Stimulated activated naive CD8-positive, alpha-beta T cell treated with anti-CD3 and anti-CD28 coated beads, Interleukin-15, Interleukin-2, amounts not matched to agents 100 ng/mL and 50 ng/mL, for 24 hours (primary cell): ENCODE results near the gene LILRB5.
"Not testable (repeated sequence)": the region's sequence is repeated elsewhere in the genome, so short reads cannot be mapped to it uniquely, and the experiment has no call there.

Source experiments
- H3K27ac Mint-ChIP-seq: one replicate; pipeline ENCODE4 v1.8.0; 2021; ENCODE audit warnings: mild to moderate bottlenecking, mixed read lengths
- H3K27me3 Mint-ChIP-seq: one replicate; pipeline ENCODE4 v1.8.0; 2021; ENCODE audit warnings: mixed read lengths
- H3K36me3 Mint-ChIP-seq: one replicate; pipeline ENCODE4 v1.8.0; 2021; ENCODE audit warnings: low read depth, mixed read lengths
- H3K4me1 Mint-ChIP-seq: one replicate; pipeline ENCODE4 v1.8.0; 2021; ENCODE audit warnings: low read depth, mixed read lengths
- H3K4me3 Mint-ChIP-seq: one replicate; pipeline ENCODE4 v1.8.0; 2021; ENCODE audit warnings: mild to moderate bottlenecking, mixed read lengths
- H3K9me3 Mint-ChIP-seq: one replicate; pipeline ENCODE4 v1.8.0; 2021; ENCODE audit warnings: mixed read lengths

The LILRB5 gene

DNA sequence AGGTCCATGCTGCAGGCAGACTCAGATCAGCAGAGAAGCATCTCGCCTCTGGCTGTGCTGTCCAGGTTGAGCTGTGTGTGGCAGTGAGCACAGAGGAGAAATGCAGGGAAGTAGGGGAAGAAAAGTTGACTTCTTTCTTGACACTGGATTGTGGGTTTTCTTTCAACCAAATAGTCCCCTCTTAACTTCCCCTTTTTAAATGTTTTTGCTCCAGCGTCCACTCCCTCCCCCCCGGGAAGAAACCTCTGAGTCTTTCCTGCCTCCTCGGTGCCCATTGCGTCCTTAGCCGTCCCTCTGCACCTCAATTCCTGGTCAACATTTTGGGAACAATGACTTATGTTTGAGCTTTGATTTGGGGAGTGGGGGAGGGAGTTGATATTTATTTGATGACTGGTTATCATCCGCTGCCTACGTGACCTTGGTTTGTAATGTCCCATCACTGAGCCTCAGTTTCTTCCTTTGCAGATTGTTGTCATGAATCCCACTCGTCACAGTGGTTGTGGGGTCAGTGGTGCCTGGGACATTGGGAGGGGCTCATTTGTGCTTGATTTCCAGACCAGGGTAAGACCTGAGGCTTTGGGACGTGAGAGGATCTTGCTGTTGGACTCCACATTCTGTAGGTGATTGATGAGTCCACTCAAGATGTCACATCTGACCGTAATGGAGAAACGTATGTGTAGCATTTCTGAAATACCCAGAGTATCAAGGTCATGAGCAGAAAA is 24.1 kb upstream of the LILRB5 start, which contains the start of gene LILRB2:
Gene LILRB2 (minus strand): TSS at position 104 of the 722 bp plus-strand sequence. CDS start 614 bp downstream, outside the sequence.
- Mint-ChIP-seq H3K9me3 (no peaks in the 10 kb centered on the region), H3K27ac (no peak within 1 kb of the TSS), H3K4me1 (peaks cover 11% of the 10 kb centered on the region), H3K4me3 (no peak within 1 kb of the TSS), H3K36me3 (no peaks in the 10 kb centered on the region), H3K27me3 (peaks cover 22% of the 10 kb centered on the region)

DNA sequence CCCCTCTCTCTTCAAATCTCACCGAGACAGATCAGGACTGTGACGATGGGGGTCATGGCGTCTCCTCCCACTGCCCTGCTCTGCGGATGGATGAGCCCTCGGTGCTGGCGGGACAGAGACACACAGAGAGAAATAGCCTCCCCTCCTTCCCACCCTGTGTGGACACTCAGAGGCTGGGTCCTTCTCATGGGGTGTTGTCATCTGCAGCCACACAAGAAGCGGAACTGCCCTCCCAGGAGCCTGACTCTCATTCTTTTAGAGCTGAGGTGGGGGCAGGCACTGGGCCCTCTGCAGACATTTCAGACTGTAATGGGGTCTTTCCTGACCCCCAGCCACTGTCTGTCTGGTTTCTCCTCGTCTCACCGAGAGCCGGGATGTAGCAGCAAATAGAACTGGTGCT is 23.4 kb upstream of the LILRB5 start:
- not testable (repeated sequence) for H3K4me3 Mint-ChIP-seq, H3K27ac Mint-ChIP-seq, H3K36me3 Mint-ChIP-seq, H3K9me3 Mint-ChIP-seq
- H3K4me1 Mint-ChIP-seq = peaks cover 11% of the 10 kb centered on the region
- peaks cover 22% of the 10 kb centered on the region for H3K27me3 Mint-ChIP-seq

DNA sequence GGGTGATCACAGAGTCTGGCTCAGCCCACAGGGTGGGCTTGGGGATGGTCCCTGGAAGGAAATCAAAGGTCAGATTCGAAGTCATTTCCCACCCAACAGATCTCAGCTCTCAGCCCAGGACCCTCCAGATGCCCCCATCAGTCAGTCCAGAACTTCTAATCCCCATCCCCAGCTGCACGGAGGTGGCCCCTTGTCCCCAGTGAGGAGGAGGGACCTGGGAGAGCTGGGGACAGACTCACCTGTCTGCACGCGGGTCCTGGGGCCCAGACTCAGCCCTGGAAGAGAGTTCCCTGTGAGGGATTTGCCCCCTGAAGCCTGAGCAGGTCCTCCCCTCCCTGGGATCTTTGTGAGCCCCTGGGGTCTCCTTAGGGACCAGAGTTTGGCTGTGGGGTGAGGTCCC is 23.0 kb upstream of the LILRB5 start:
- Mint-ChIP-seq H3K4me1 (peaks cover 11% of the 10 kb centered on the region), H3K27me3 (peaks cover 22% of the 10 kb centered on the region)
- not testable (repeated sequence) for H3K36me3 Mint-ChIP-seq, H3K4me3 Mint-ChIP-seq, H3K9me3 Mint-ChIP-seq, H3K27ac Mint-ChIP-seq

DNA sequence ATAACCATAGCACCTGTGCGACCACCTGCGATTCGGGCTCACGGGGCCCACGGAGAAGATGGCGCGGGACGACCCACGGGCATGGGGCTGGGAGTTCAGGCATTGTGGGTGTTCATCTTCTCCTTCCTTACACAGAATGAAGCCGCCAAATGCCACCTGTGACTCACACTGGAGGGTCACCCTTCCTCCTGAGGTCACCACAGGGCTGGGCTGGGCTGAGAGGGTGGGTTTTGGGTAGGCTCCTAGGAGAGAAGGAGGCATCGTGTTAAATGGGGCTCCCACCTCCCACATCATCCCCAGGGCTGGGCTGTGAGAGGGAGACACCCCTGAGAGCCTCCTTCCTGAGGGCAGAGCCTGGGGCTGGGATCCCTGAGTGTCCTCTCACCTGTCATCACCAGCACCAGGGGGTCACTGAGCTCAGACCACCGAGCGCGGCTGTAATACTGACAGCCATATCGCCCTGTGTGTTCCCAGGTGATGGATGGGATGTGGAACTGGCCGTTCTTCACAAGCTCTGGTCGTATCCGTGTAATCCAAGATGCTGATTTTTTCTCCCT is 22.4 kb upstream of the LILRB5 start:
- Mint-ChIP-seq H3K36me3 (no peaks in the 10 kb centered on the region), H3K27me3 (peaks cover 22% of the 10 kb centered on the region), H3K9me3 (no peaks in the 10 kb centered on the region), H3K27ac (no peak overlapping the region), H3K4me3 (no peak overlapping the region), H3K4me1 (peaks cover 6% of the 10 kb centered on the region)

DNA sequence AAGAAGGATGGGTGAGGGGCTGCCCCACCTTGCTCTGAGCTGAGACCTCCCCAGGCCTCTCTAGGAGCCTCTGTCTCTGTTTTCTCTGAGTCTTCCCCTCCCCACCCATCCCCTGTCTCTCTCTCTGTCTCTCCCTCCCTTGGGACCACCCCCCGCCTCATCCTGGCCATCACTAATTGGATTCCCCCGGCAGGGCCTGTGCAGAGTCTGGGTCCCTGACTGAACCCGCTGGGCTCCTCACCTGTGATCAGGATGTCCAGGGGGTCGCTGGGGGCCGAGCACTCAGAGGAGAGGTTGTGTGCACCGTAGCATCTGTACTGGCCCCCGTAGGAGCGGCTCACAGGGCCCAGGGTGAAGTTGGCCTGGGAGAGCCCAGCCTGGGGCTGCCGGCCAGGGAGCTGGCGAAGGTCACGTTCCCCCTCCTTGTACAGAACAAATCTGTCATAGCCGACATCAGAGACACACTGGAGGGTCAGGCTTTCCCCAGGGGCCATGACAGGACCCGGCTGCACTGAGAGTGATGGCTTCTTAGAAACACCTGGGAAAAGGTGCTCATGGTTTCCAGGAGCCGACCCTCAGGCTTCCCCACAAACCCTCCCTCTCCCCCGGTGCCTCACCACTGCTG is 21.6 kb upstream of the LILRB5 start:
- not testable (repeated sequence) for H3K4me3 Mint-ChIP-seq, H3K9me3 Mint-ChIP-seq
- peaks cover 29% of the 10 kb centered on the region for H3K27me3 Mint-ChIP-seq

DNA sequence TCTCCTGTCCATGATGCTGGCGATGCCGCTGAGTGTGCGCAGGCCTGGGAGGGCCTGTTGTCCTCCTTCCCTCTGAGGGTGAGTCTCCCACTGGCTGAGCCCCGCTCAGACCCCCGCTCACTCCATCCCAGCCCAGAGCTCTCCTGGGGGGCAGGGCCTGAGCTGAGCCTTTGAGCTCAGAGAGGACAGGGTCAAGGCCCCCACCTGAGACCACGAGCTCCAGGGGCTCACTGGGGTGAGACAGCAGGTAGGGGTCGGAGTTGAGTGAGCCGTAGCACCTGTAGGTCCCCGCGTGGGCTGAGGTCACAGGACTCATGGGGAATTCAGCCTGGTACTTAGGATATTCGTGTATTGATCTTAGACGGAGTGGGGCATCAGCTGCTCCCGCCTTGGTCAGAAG is 21.0 kb upstream of the LILRB5 start:
- H3K36me3 Mint-ChIP-seq, H3K4me1 Mint-ChIP-seq, H3K4me3 Mint-ChIP-seq, H3K9me3 Mint-ChIP-seq, H3K27ac Mint-ChIP-seq: not testable (repeated sequence)
- peaks cover 27% of the 10 kb centered on the region for H3K27me3 Mint-ChIP-seq

More for the DNA sequence above, 21.6 kb upstream of the LILRB5 start:
- not testable (repeated sequence) for H3K36me3 Mint-ChIP-seq, H3K4me1 Mint-ChIP-seq, H3K27ac Mint-ChIP-seq

DNA sequence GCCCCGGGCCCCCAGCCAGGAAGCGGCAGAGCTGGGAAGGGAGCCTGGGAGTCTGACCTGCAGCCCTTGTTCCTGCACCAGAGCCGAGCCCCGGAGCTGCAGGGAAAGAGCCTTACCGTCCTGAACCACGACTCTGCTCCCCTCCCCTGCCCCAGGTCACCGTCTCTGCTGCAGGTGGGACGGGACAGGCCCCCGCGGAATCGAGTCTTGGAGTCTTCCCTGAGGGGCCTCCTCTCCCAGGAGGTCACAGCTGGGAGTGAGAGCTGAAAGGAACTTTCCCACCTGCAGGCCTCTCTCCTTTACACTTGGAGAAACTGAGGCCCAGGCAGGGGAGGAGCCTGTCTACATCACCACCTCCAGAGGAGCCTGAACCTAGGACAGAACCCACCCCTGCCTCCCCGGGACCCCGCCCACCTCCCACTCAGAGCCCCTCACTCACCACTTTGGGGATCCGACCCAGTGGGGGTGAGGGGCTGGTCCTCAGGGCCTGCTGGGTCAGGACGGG is 20.1 kb upstream of the LILRB5 start:
- H3K4me1 Mint-ChIP-seq, H3K4me3 Mint-ChIP-seq, H3K27ac Mint-ChIP-seq, H3K9me3 Mint-ChIP-seq, H3K36me3 Mint-ChIP-seq: not testable (repeated sequence)
- peaks cover 28% of the 10 kb centered on the region for H3K27me3 Mint-ChIP-seq

DNA sequence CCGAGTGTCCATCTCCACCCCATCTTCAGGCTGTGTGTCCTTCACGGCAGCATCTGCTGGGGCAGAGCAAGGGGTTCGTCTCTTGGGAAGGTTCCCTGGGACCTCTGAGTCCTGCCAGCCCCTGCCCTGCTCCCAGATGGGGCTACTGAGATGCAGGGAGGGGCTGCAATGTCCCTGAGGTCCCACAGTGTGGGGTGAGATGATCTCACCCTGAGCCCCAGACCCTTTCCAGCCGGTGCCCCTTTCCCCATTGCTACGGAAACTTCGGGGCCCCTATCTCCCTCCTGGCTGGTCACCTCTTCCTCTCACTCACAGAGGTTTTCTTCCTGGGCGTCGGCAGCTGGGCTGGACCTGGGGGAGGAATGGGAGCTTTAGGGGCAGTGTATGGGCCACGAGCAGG is 18.9 kb upstream of the LILRB5 start:
- peaks cover 3% of the 10 kb centered on the region for H3K4me1 Mint-ChIP-seq
- H3K27me3 Mint-ChIP-seq = peaks cover 24% of the 10 kb centered on the region
- H3K36me3 Mint-ChIP-seq = no peaks in the 10 kb centered on the region
- H3K27ac Mint-ChIP-seq = no peak overlapping the region
- H3K9me3 Mint-ChIP-seq = no peaks in the 10 kb centered on the region
- no peak overlapping the region for H3K4me3 Mint-ChIP-seq

DNA sequence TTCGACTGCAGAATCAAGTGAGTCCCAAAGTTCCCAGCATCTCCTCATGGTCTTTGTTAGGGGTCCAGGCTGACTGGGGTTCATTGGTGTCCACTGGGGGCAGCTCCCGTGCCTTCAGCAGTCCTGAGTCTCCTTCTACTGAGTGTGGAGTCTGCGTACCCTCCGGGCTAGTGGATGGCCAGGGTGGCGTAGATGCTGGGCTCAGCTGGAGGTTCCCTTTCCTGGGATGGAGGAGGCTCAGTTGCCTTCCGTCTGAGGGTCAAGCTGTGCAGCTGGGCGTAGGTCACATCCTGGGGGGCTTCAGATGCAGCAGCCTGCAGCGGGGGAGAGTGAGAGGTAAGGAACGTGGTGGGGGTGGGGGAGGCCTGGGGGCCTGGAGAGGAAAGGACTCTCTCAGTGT is 17.4 kb upstream of the LILRB5 start:
- H3K27me3 Mint-ChIP-seq = peaks cover 17% of the 10 kb centered on the region
- H3K9me3 Mint-ChIP-seq, H3K27ac Mint-ChIP-seq, H3K36me3 Mint-ChIP-seq, H3K4me1 Mint-ChIP-seq, H3K4me3 Mint-ChIP-seq: not testable (repeated sequence)

DNA sequence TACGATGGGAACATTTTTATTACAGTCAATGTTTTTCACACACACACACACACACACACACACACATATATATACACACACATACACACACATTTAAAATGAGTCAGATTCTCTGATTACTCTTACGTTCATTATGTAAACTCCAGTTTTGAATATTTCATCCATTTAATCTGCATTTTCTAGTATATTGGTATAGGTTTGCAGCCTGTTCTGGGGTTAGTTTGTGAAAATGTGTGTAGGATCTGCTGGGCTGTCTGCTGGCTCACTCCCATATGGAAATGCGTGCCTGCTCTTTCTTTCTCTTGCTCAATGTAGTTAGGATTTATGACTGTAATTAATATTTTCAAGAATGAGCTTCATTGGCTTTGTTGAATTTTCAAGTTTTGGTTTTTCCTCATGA is 16.7 kb upstream of the LILRB5 start:
- Mint-ChIP-seq H3K27ac (no peak overlapping the region), H3K36me3 (no peaks in the 10 kb centered on the region), H3K9me3 (no peaks in the 10 kb centered on the region), H3K4me1 (peaks cover 3% of the 10 kb centered on the region), H3K27me3 (peaks cover 19% of the 10 kb centered on the region), H3K4me3 (no peak overlapping the region)

DNA sequence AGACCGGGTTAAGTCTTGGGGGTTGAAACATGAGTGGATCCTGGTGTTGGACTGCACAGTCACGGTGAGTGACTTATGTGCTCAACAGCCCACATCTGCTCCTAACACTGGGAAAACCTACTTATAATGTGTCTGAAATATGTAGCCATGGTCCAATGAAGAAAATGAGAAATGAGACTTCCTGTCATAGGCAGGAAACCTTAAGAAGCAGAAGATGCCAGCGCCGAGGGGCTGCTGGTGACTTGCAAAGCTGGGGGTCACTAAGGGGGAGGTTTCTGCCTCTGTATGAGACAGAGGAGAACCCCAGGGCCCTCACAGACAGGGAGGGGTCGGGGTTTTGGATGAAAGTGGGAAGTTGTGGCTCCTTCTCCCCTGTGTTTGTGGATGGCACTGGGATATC is 15.1 kb upstream of the LILRB5 start:
- H3K27me3 Mint-ChIP-seq = peaks cover 33% of the 10 kb centered on the region
- H3K36me3 Mint-ChIP-seq, H3K4me3 Mint-ChIP-seq, H3K9me3 Mint-ChIP-seq, H3K27ac Mint-ChIP-seq, H3K4me1 Mint-ChIP-seq: not testable (repeated sequence)

DNA sequence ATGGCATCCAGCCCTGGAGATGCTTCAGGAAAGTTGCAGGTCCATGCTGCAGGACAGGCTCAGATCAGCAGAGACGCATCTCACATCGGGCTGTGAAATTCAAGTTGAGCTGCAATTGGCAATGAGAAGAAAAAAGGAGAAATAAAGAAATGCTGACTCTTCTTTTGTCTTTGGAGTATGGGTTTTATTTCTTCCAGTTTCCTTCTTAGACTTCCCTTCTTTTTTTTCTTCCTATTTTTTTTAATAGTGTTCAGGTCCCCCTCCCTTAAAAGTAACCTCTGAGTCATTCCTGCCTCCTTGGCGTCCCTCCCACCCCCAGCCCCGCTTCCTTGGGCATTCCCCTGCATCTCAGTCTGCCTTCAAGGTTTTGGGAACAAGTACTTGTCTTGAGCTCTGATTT is 14.5 kb upstream of the LILRB5 start:
- not testable (repeated sequence) for H3K9me3 Mint-ChIP-seq, H3K4me1 Mint-ChIP-seq, H3K36me3 Mint-ChIP-seq, H3K27ac Mint-ChIP-seq, H3K4me3 Mint-ChIP-seq
- H3K27me3 Mint-ChIP-seq = peaks cover 36% of the 10 kb centered on the region

DNA sequence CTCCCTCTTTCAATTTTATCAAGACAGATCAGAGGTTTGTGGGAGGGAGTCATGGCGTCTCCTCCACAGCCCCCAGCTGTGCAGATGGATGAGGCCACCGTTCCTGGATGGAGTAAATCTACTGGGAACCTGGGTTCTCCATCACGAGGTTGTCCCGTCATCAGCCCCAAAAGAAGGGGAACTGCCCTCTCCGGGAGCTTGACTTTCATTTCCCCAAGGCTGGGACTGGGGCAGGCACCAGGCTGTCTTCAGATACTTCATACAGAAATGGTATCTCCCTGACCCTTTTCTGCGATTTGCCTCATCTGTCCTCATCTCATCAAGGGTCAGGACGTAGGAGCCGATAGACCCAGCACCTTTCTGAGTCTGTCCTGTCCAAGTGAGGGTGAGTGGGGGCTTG is 14.0 kb upstream of the LILRB5 start:
- Mint-ChIP-seq H3K4me3 (no peak overlapping the region), H3K9me3 (no peaks in the 10 kb centered on the region), H3K27ac (no peak overlapping the region), H3K36me3 (no peaks in the 10 kb centered on the region), H3K4me1 (peaks cover 3% of the 10 kb centered on the region), H3K27me3 (peaks cover 33% of the 10 kb centered on the region)

DNA sequence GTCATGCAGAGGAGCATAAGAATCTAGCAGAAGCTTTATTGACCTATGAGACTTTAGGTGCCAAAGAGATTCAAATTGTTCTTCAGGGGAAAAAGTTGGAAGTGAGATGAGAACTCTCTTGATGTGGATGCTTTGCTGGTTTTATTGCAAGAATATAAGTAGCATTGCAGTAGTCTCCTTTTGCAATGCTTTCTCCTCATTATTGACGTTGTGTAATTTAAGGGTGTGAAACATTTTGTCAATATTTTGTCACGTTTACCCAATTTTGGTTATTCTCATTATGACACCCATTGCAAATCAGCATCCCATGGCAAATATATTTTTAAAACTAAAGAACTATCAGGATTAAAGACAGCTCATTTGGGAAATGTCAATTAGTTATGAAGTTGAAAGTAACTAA is 11.9 kb upstream of the LILRB5 start:
- H3K36me3 Mint-ChIP-seq = no peaks in the 10 kb centered on the region
- peaks cover 40% of the 10 kb centered on the region for H3K27me3 Mint-ChIP-seq
- no peak overlapping the region for H3K4me3 Mint-ChIP-seq
- H3K27ac Mint-ChIP-seq = no peak overlapping the region
- no peaks in the 10 kb centered on the region for H3K9me3 Mint-ChIP-seq
- no peaks in the 10 kb centered on the region for H3K4me1 Mint-ChIP-seq

DNA sequence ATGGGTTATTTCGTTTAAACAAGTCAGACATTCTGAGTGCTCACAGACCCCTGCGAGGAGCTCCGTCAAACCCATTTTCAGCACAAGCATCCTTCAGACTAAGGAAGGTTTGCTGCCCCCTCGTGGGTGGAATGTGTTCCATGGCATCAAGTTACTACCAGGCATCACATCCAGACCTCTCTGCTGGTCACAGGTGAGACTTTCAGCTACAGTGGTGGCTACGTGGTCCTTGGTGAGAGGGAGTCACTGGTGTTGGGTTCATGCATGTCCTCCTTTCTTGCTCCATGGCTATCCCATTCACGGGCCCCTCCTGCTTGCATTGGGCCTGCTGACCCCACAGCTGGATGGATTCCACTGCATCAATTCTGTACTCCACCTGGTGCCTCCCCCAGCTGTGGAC is 9.1 kb upstream of the LILRB5 start:
- Mint-ChIP-seq H3K27me3 (peaks cover 35% of the 10 kb centered on the region), H3K9me3 (no peaks in the 10 kb centered on the region), H3K27ac (no peak overlapping the region), H3K4me3 (no peak overlapping the region), H3K4me1 (no peaks in the 10 kb centered on the region), H3K36me3 (no peaks in the 10 kb centered on the region)
